Osteoblast (primary cell): ENCODE measurements around the gene GPR15LG. TPM values are rescaled to one million over a fixed set of nuclear protein-coding genes. Genes with fewer than 3 reads are reported as not detected.

Experiments used
- DNase-seq: peaks from one replicate; pipeline ENCODE4 v3.0.0; 2011; ENCODE audit warnings: low spot score, mixed read lengths; ENCODE audit not compliant: insufficient read length; ENCODE audit errors: missing footprints
- H2AFZ ChIP-seq: 2 replicates; pipeline ENCODE4 v1.6.0; 2011; ENCODE audit warnings: mild to moderate bottlenecking, low read length
- H3K27ac ChIP-seq: 2 replicates; pipeline ENCODE4 v1.5.1; 2011; ENCODE audit warnings: mild to moderate bottlenecking, low read depth, low read length, moderate library complexity
- H3K27me3 ChIP-seq: 2 replicates; pipeline ENCODE4 v1.6.0; 2012; ENCODE audit warnings: mild to moderate bottlenecking, control low read depth, inconsistent platforms, low read length, moderate library complexity; ENCODE audit not compliant: insufficient read depth
- H3K36me3 ChIP-seq: 2 replicates; pipeline ENCODE4 v1.5.1; 2011; ENCODE audit warnings: mild to moderate bottlenecking, low read length, control low read depth, moderate library complexity; ENCODE audit not compliant: insufficient read depth
- H3K4me1 ChIP-seq: 2 replicates; pipeline ENCODE4 v1.5.1; 2011; ENCODE audit warnings: mild to moderate bottlenecking, low read length, control low read depth, moderate library complexity; ENCODE audit not compliant: insufficient read depth
- H3K4me2 ChIP-seq: 2 replicates; pipeline ENCODE4 v1.6.0; 2011; ENCODE audit warnings: mild to moderate bottlenecking, low read length; ENCODE audit not compliant: insufficient read depth
- H3K4me3 ChIP-seq: fragments of 200-600 bp; sonication (generic); 3 replicates; pipeline ENCODE4 v1.5.1; 2012; ENCODE audit warnings: mild to moderate bottlenecking, low read length, inconsistent platforms; ENCODE audit not compliant: insufficient read depth
- H3K79me2 ChIP-seq: 2 replicates; pipeline ENCODE4 v1.6.0; 2012; ENCODE audit warnings: mild to moderate bottlenecking, low read length, control low read depth, inconsistent platforms; ENCODE audit not compliant: insufficient read depth
- H3K9me3 ChIP-seq: 2 replicates; pipeline ENCODE4 v1.5.1; 2011; ENCODE audit warnings: low read depth, low read length, control low read depth
- H4K20me1 ChIP-seq: 2 replicates; pipeline ENCODE4 v1.6.0; 2012; ENCODE audit warnings: mild to moderate bottlenecking, low read length, control low read depth; ENCODE audit not compliant: insufficient read depth
- total RNA-seq: library from RNA; depleted of rRNA; stranded (reverse); fragments of >200 nt; gene quantifications from 2 replicates; pipeline ENCODE4 v1.2.3, GENCODE V29; 2012
- TF ChIP-seq, protein P1 (sequence below): IDR thresholded peaks from 2 replicates; pipeline ENCODE4 v1.5.1; 2011; ENCODE audit warnings: mild to moderate bottlenecking, low read depth, low read length, moderate library complexity; ENCODE audit errors: extremely low read depth

The GPR15LG gene
- total RNA-seq, 1 donor: not detected

DNA sequence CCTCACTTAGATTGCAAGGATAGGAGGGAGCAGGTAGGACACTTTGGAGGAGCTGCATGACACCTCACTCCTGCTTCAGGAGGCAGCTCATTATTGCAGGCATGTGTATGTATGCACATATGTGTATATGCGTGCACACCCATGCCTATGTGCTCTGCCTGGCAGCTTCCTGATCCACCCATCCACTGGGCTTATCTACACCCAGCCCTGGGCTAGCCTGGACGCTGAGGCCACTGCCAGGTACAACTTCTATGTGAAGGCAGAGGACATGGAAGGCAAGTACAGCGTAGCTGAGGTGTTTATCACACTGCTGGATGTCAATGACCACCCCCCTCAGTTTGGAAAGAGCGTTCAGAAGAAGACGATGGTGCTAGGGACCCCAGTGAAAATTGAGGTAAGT, 38.4 kb downstream of the GPR15LG start:
- no peak for DNase-seq

DNA sequence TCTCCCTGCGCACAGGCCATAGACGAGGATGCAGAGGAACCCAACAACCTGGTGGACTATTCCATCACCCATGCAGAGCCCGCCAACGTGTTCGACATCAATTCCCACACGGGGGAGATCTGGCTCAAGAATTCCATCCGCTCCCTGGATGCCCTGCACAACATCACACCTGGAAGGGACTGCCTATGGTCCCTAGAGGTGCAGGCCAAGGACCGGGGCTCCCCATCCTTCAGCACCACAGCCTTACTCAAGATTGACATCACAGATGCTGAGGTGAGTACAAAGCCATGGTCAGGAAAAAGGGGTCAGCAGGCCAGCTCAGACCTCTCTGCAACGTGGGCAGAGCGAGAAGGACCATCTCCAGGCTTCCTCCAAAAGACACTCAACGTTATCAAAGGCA, 39.5 kb downstream of the GPR15LG start:
- no peaks in the 10 kb centered on the region for H3K4me1 ChIP-seq
- H3K79me2 ChIP-seq: no peaks in the 10 kb centered on the region
- no peak overlapping the region for H2AFZ ChIP-seq
- H3K36me3 ChIP-seq: no peaks in the 10 kb centered on the region
- H3K4me2 ChIP-seq: no peak overlapping the region
- no peak for DNase-seq
- H4K20me1 ChIP-seq: no peaks in the 10 kb centered on the region
- H3K27me3 ChIP-seq: no peaks in the 10 kb centered on the region
- no peak overlapping the region for H3K4me3 ChIP-seq
- TF ChIP-seq, protein P1, sequence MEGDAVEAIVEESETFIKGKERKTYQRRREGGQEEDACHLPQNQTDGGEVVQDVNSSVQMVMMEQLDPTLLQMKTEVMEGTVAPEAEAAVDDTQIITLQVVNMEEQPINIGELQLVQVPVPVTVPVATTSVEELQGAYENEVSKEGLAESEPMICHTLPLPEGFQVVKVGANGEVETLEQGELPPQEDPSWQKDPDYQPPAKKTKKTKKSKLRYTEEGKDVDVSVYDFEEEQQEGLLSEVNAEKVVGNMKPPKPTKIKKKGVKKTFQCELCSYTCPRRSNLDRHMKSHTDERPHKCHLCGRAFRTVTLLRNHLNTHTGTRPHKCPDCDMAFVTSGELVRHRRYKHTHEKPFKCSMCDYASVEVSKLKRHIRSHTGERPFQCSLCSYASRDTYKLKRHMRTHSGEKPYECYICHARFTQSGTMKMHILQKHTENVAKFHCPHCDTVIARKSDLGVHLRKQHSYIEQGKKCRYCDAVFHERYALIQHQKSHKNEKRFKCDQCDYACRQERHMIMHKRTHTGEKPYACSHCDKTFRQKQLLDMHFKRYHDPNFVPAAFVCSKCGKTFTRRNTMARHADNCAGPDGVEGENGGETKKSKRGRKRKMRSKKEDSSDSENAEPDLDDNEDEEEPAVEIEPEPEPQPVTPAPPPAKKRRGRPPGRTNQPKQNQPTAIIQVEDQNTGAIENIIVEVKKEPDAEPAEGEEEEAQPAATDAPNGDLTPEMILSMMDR: no peak
- no peak overlapping the region for H3K27ac ChIP-seq
- H3K9me3 ChIP-seq: no peaks in the 10 kb centered on the region

More for the DNA sequence above, 38.4 kb downstream of the GPR15LG start:
- TF ChIP-seq, protein P1: no peak
- H3K36me3 ChIP-seq: no peaks in the 10 kb centered on the region
- no peaks in the 10 kb centered on the region for H3K27me3 ChIP-seq
- no peak overlapping the region for H3K4me3 ChIP-seq
- no peaks in the 10 kb centered on the region for H3K4me1 ChIP-seq
- H3K27ac ChIP-seq: no peak overlapping the region
- H2AFZ ChIP-seq: no peak overlapping the region
- H4K20me1 ChIP-seq: no peaks in the 10 kb centered on the region
- no peaks in the 10 kb centered on the region for H3K79me2 ChIP-seq
- H3K4me2 ChIP-seq: no peak overlapping the region
- H3K9me3 ChIP-seq: no peaks in the 10 kb centered on the region

DNA sequence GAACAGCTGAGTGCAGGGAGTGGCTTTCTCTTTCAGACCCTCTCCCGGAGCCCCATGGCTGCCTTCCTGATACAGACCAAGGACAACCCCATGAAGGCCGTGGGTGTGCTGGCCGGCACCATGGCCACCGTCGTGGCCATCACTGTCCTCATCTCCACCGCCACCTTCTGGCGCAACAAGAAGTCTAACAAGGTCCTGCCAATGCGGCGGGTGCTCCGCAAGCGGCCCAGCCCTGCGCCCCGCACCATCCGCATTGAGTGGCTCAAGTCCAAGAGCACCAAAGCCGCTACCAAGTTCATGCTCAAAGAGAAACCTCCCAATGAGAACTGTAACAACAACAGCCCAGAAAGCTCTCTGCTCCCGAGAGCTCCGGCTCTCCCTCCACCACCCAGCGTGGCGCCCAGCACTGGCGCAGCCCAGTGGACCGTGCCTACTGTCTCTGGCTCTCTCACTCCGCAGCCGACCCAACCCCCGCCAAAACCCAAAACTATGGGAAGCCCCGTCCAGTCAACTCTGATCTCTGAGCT, 40.5 kb downstream of the GPR15LG start:
- Histone ChIP-seq H4K20me1 (no peaks in the 10 kb centered on the region), H2AFZ (no peak overlapping the region), H3K27me3 (no peaks in the 10 kb centered on the region), H3K9me3 (no peaks in the 10 kb centered on the region), H3K4me2 (no peak overlapping the region), H3K79me2 (no peaks in the 10 kb centered on the region), H3K27ac (no peak overlapping the region), H3K4me1 (no peaks in the 10 kb centered on the region), H3K4me3 (no peak overlapping the region), H3K36me3 (no peaks in the 10 kb centered on the region)
- no peak for DNase-seq
- TF ChIP-seq, protein P1: no peak

DNA sequence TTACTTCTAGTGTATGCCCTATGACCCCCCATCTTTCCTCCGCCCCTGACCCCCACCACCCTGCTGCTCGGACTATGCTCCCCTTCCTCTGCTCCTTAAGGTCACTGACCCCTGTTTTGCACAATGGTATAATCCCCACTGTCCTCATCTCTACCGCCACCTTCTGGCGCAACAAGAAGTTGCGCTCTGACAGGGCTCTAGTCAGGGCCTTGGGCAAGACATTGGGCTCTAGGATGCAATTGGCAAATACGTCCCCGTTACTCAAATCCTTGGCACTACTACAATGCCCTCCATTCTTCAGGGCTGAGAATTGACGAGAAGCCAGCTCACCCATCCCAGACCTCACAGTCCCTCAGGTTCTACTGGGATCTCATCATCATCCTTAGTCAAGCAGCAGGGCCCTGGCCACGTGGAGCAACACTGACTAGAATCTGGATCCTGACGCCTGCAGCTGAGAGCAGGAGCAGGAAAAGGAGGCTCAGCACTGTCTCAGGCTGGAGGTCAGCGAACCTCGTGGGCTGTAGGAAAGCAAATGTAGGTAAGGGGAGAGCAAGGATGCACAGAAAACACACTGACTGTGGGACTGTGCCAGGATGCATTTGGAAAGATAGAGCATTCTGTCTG, 41.1 kb downstream of the GPR15LG start:
- no peaks in the 10 kb centered on the region for H3K36me3 ChIP-seq
- no peaks in the 10 kb centered on the region for H3K4me1 ChIP-seq
- H3K27ac ChIP-seq: no peak overlapping the region
- no peak overlapping the region for H3K4me3 ChIP-seq
- no peaks in the 10 kb centered on the region for H3K79me2 ChIP-seq
- H3K27me3 ChIP-seq: no peaks in the 10 kb centered on the region
- TF ChIP-seq, protein P1: peak; percentile 40
- no peak overlapping the region for H3K4me2 ChIP-seq
- H2AFZ ChIP-seq: no peak overlapping the region
- no peak for DNase-seq
- no peaks in the 10 kb centered on the region for H4K20me1 ChIP-seq
- H3K9me3 ChIP-seq: no peaks in the 10 kb centered on the region
